DND-41 (cell line): ENCODE data around the gene LILRB3.
"Not testable (repeated sequence)": the region's sequence is repeated elsewhere in the genome, so short reads cannot be mapped to it uniquely, and the experiment has no call there.

Experiments used
- EZH2 ChIP-seq: IDR thresholded peaks from 3 replicates; pipeline ENCODE4 v1.6.1; 2012; ENCODE audit warnings: borderline replicate concordance, low read depth, mild to moderate bottlenecking, moderate library complexity, low read length, inconsistent platforms; ENCODE audit not compliant: severe bottlenecking
- TF ChIP-seq, protein P1 (sequence below): IDR thresholded peaks from 2 replicates; pipeline ENCODE4 v1.5.1; 2012; ENCODE audit warnings: borderline replicate concordance, low read length, moderate library complexity, mild to moderate bottlenecking; ENCODE audit not compliant: poor library complexity, severe bottlenecking; ENCODE audit errors: extremely low read depth

DNA sequence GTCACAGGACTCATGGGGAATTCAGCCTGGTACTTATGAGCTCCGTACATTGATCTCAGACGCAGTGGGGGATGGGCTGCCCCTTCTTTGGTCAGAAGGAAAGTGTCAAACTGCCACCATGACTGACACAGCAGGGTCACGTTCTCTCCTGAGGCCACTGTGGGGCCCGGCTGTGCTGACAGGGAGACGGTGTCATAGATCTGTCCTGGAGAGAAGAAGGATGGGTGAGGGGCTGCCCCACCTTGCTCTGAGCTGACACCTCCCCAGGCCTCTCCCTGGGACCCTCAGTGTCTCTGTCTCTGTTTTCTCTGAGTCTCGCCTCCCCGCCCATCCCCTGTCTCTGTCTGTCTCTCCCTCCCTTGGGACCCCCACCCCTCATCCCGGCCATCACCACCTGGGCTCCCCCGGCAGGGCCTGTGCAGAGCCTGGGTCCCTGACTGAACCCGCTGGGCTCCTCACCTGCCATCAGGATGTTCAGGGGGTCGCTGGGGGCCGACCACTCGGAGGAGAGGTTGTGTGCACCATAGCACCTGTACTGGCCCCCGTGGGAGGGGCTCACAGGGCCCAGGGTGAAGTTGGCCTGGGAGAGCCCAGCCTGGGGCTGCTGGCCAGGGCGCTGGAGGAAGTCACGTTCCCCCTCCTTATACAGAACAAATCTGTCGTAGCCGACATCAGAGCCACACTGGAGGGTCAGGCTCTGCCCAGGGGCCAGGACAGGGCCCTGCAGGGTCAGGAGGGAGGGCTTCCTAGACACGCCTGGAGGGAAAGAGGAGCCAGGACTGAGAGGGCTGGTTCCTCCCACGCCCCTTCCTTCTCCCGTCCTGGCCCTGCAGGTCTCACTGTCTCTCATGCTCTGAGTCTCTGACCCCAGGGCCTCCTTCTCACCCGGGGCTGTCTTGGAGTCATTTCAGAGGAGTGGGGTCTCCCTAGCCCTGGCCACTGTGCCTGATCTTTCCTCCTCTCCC, 17.8 kb upstream of the LILRB3 start:
- TF ChIP-seq, protein P1, sequence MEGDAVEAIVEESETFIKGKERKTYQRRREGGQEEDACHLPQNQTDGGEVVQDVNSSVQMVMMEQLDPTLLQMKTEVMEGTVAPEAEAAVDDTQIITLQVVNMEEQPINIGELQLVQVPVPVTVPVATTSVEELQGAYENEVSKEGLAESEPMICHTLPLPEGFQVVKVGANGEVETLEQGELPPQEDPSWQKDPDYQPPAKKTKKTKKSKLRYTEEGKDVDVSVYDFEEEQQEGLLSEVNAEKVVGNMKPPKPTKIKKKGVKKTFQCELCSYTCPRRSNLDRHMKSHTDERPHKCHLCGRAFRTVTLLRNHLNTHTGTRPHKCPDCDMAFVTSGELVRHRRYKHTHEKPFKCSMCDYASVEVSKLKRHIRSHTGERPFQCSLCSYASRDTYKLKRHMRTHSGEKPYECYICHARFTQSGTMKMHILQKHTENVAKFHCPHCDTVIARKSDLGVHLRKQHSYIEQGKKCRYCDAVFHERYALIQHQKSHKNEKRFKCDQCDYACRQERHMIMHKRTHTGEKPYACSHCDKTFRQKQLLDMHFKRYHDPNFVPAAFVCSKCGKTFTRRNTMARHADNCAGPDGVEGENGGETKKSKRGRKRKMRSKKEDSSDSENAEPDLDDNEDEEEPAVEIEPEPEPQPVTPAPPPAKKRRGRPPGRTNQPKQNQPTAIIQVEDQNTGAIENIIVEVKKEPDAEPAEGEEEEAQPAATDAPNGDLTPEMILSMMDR = not testable (repeated sequence)
- TF ChIP-seq EZH2 = not testable (repeated sequence)
